Neural cell (in vitro differentiated cells): ENCODE data around the gene ANKMY1. TPM values are rescaled to one million over a fixed set of nuclear protein-coding genes. Genes with fewer than 3 reads are reported as not detected.

ENCODE experiments used
- H2AFZ ChIP-seq: fragments of 200-600, 300-800 bp; sonication (generic), shearing (Covaris generic); 2 replicates; pipeline ENCODE4 v1.6.0; 2014; ENCODE audit warnings: low read depth, mild to moderate bottlenecking, antibody characterized with exemption, low read length, moderate library complexity
- H3F3A ChIP-seq: fragments of 200-600 bp; shearing (Covaris generic); 2 replicates; pipeline ENCODE4 v1.6.1; 2016; ENCODE audit warnings: mild to moderate bottlenecking, moderate library complexity, mixed read lengths, antibody characterized with exemption, low read length; ENCODE audit not compliant: insufficient read depth, poor library complexity, severe bottlenecking
- H3K27ac ChIP-seq: fragments of 200-600, 300-800 bp; sonication (generic), shearing (Covaris generic); 2 replicates; pipeline ENCODE4 v1.5.1; 2014; ENCODE audit warnings: mild to moderate bottlenecking, low read length, moderate library complexity
- H3K27me3 ChIP-seq: fragments of 300-800, 200-600 bp; sonication (generic), shearing (Covaris generic); 2 replicates; pipeline ENCODE4 v1.6.0; 2014; ENCODE audit warnings: mild to moderate bottlenecking, low read depth, low read length, moderate library complexity; ENCODE audit not compliant: insufficient read depth
- H3K36me3 ChIP-seq: fragments of 300-800, 200-600 bp; sonication (generic), shearing (Covaris generic); 2 replicates; pipeline ENCODE4 v1.5.1; 2014; ENCODE audit warnings: mild to moderate bottlenecking, antibody characterized with exemption, low read length, moderate library complexity; ENCODE audit not compliant: insufficient read depth
- H3K4me2 ChIP-seq: fragments of 300-800, 200-600 bp; sonication (generic), shearing (Covaris generic); 2 replicates; pipeline ENCODE4 v1.6.0; 2014; ENCODE audit warnings: mild to moderate bottlenecking, low read length
- H3K4me3 ChIP-seq: fragments of 300-800, 200-600 bp; sonication (generic), shearing (Covaris generic); 2 replicates; pipeline ENCODE4 v1.5.1; 2014; ENCODE audit warnings: mild to moderate bottlenecking, low read length, moderate library complexity
- H3K79me2 ChIP-seq: fragments of 200-600 bp; shearing (Covaris generic); replicated peaks from 2 replicates; pipeline ENCODE4 v1.6.0; 2014; ENCODE audit warnings: mild to moderate bottlenecking, low read length, moderate library complexity; ENCODE audit not compliant: insufficient read depth
- H3K9ac ChIP-seq: fragments of 300-800, 200-600 bp; sonication (generic), shearing (Covaris generic); 2 replicates; pipeline ENCODE4 v1.6.1; 2016; ENCODE audit warnings: mild to moderate bottlenecking, low read length, mixed read lengths
- H3K9me2 ChIP-seq: fragments of 200-600 bp; shearing (Covaris generic); 2 replicates; pipeline ENCODE4 v1.6.1; 2016; ENCODE audit warnings: mild to moderate bottlenecking, low read length, mixed read lengths; ENCODE audit not compliant: insufficient read depth
- H3K9me3 ChIP-seq: fragments of 200-600, 300-800 bp; sonication (generic), shearing (Covaris generic); 2 replicates; pipeline ENCODE4 v1.6.1; 2016; ENCODE audit warnings: mild to moderate bottlenecking, mixed run types, low read length, moderate library complexity, mixed read lengths
- H4K20me1 ChIP-seq: fragments of 200-600 bp; shearing (Covaris generic); 2 replicates; pipeline ENCODE4 v1.6.1; 2016; ENCODE audit warnings: mild to moderate bottlenecking, mixed run types; ENCODE audit not compliant: insufficient read depth
- CTCF ChIP-seq: fragments of 450-650 bp; IDR thresholded peaks from 2 replicates; pipeline ENCODE4 v1.5.1; 2014; ENCODE audit warnings: antibody characterized with exemption, mild to moderate bottlenecking, moderate library complexity; ENCODE audit not compliant: poor library complexity, severe bottlenecking
- EP300 ChIP-seq: fragments of 450-650 bp; conservative IDR thresholded peaks from 2 replicates; pipeline ENCODE4 v1.6.1; 2014; ENCODE audit warnings: antibody characterized with exemption, mild to moderate bottlenecking, moderate library complexity; ENCODE audit not compliant: poor library complexity, severe bottlenecking
- EZH2 ChIP-seq: fragments of 200-600, 300-800 bp; shearing (Covaris generic), sonication (generic); IDR thresholded peaks from 2 replicates; pipeline ENCODE4 v1.6.1; 2014; ENCODE audit warnings: antibody characterized with exemption, low read length, borderline replicate concordance, mild to moderate bottlenecking; ENCODE audit not compliant: insufficient read depth, poor library complexity, severe bottlenecking
- MXI1 ChIP-seq: fragments of 450-650 bp; conservative IDR thresholded peaks from 2 replicates; pipeline ENCODE4 v1.6.1; 2014; ENCODE audit warnings: antibody characterized with exemption, mild to moderate bottlenecking; ENCODE audit not compliant: poor library complexity, severe bottlenecking
- POLR2AphosphoS5 ChIP-seq: IDR thresholded peaks from 2 replicates; pipeline ENCODE4 v1.6.1; 2012
- RAD21 ChIP-seq: fragments of 450-650 bp; conservative IDR thresholded peaks from 2 replicates; pipeline ENCODE4 v1.6.1; 2014; ENCODE audit warnings: antibody characterized with exemption, mild to moderate bottlenecking, moderate library complexity
- REST ChIP-seq: IDR thresholded peaks from 2 replicates; pipeline ENCODE4 v1.6.1; 2012; ENCODE audit warnings: borderline replicate concordance
- SMC3 ChIP-seq: fragments of 450-650 bp; conservative IDR thresholded peaks from 2 replicates; pipeline ENCODE4 v1.6.1; 2014; ENCODE audit warnings: antibody characterized with exemption, mild to moderate bottlenecking, moderate library complexity; ENCODE audit not compliant: poor library complexity
- TAF1 ChIP-seq: IDR thresholded peaks from 2 replicates; pipeline ENCODE4 v1.6.1; 2012; ENCODE audit warnings: low read depth
- polyA plus RNA-seq: library from polyadenylated mRNA; depleted of rRNA; stranded (reverse); fragments of >200 nt; gene quantifications from 2 replicates; pipeline ENCODE4 v1.2.3, GENCODE V29; 2014

Gene ANKMY1
- polyA plus RNA-seq, 1 donor from 2014 or later: 6.6 TPM

- Histone ChIP-seq H3K79me2 (peaks cover 63% of the 10 kb centered on the region), H3F3A (no peaks in the 10 kb centered on the region), H3K9ac (peak overlapping the region; percentile 9), H4K20me1 (no peaks in the 10 kb centered on the region), H3K36me3 (no peaks in the 10 kb centered on the region), H3K4me2 (no peak overlapping the region), H3K9me2 (no peaks in the 10 kb centered on the region), H3K4me3 (no peak overlapping the region), H3K27ac (no peak overlapping the region), H3K27me3 (no peaks in the 10 kb centered on the region), H3K9me3 (no peaks in the 10 kb centered on the region), H2AFZ (no peak overlapping the region)
- no peak for TF ChIP-seq EP300
- no peak for TF ChIP-seq SMC3
- TF ChIP-seq TAF1: no peak
- TF ChIP-seq REST: no peak
- TF ChIP-seq RAD21: no peak
- TF ChIP-seq POLR2AphosphoS5: no peak
- TF ChIP-seq MXI1: no peak
- TF ChIP-seq EZH2: no peak
- TF ChIP-seq CTCF: no peak
Measured at GRCh38 chr2:240451108-240451611, 106.6 kb downstream of the ANKMY1 start.

- Histone ChIP-seq H3F3A (no peaks in the 10 kb centered on the region), H2AFZ (no peak overlapping the region), H4K20me1 (no peaks in the 10 kb centered on the region), H3K4me3 (no peak overlapping the region), H3K4me2 (no peak overlapping the region), H3K9me2 (no peaks in the 10 kb centered on the region), H3K9me3 (no peaks in the 10 kb centered on the region), H3K27ac (no peak overlapping the region), H3K27me3 (no peaks in the 10 kb centered on the region), H3K79me2 (peaks cover 60% of the 10 kb centered on the region), H3K36me3 (no peaks in the 10 kb centered on the region), H3K9ac (peak overlapping the region; percentile 13)
- no peak for TF ChIP-seq REST
Measured at GRCh38 chr2:240450532-240451107, 107.2 kb downstream of the ANKMY1 start.
